HG03439 (cell line): ENCODE results near the gene HRNR.

ENCODE experiments used
- ATAC-seq: cut with Tn5 transposase; IDR thresholded peaks from one replicate; pipeline ENCODE4 v1.9.1; 2021; ENCODE audit warnings: mild to moderate bottlenecking, moderate library complexity; ENCODE audit not compliant: unreplicated experiment

HRNR gene

DNA sequence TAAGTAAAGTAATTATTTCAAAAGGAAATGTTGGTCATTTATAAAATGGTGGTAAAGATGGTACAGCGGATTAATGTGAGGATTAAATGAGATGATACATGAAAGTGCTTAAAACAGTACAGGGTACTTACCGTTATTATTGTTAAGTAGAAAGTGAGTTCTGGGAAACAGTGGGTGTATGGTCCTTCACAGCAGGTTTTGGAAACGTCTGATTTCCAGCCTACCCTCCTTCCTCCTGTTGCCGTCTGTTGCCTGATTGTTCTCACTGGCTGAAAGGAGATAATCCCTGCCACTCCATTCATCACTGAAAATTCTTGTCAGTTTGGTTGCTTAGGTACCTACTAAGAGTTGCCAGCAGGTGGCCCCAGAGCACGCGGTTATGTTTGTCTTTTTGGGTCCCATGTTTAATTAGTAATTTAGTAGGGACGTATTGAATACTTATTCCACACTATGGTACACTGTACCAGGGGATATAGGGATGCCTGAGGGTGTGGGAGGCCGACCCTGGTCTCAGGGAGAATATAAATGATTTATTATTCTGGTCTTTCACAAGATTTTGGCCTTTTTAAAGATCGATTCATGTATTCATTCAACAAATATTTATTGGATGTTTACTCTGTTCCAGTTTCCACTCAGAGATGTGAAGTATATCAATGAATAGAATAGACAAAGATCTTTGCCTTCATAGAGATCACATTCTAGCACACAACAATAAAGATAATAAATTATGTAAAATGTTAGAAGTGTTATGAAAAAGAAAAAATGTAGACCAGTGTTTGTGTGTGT lies 34.1 kb downstream of the HRNR start:
- ATAC-seq = no peak

DNA sequence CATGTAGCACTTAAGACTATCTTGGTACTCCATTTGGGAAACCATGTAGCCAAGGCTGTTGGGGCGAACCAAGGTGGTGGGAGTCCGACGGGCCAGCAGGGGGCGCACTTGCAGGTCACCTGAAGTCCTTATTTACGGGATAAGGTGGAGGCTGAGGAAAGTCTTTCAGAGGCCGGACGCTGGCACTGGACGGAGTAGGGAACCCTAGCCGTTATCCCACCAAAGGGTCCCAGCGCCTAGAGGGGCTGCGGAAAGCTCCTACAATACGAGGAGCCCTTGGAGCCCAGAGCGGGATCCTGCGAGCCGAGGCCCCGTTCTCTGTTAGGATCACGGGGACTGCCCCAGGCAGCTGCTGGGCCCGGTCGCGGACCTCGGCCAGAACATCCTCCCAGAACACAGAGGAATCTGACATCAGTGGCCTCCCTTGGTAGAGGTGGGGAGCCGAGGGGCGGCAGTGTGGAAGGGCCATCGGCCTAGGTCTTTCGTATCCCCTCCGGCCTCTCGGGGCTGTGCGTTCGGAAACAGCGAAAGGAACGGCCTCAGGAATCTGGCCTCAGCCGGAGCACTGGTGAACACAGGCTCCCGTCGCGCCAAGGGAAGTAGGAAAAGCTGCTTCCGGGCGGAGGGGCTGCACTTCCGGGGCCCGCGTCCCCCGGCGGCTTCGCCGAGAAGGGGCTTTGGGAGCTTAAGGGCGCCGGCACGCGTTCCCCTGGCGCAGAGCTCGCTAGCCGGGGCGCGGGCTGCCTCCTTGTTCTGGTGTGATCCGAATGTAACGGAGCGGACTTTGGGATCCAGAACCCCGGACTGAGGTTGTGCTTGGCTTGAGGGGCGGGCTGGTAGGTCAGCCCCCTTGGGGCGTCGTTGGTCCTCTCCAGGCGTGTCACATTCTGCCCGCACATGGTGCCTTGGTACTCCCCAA lies 35.1 kb downstream of the HRNR start:
- no peak for ATAC-seq

GRCh38 chr1:152186556-152187285 lies 37.3 kb downstream of the HRNR start:
- ATAC-seq = no peak

GRCh38 chr1:152185544-152186391 lies 38.2 kb downstream of the HRNR start:
- no peak for ATAC-seq

- no peak for ATAC-seq
These were observed 41.0 kb downstream of the HRNR start for GRCh38 chr1:152182944-152183361.

DNA sequence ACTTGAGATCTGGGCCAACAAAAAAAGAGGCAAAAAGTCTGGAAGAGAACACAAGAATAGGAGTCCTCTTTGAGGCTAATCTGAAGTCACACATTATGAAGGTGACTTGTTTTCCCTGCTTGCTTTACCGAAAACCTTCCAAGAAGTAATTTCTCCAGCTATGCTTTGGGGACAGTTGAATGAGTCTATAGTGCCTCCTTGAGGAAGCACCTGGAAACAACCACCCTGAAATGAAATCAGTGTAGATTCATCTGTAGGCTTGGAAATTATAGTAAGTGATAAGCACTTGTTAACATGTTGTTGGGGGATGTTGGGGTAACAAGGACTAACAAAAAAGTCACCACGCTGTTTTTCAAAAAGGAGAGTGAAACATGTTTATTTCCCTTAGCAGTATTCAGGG lies 41.6 kb downstream of the HRNR start:
- ATAC-seq = no peak

DNA sequence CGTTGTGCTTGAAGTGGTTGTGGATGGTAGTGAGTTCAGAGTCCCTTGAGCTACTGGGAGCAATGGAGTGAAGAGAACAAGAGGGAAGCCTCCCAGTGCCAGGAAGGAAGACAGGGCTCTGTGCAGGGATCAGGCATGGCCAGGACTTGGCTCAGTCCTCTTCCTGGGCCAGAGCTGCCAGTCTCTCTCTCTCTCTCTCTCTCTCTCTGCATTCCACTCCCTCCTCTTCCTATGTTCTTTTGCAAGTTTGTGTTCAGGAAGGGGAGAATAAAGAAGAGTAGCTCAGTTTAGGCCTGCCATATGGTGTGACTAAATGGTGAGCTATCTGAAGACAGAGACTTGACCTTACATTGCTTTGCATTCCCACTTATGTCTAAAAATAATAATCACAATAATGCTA lies 44.4 kb downstream of the HRNR start:
- ATAC-seq = no peak

GRCh38 chr1:152170287-152170905 lies 53.6 kb downstream of the HRNR start:
- no peak for ATAC-seq

DNA sequence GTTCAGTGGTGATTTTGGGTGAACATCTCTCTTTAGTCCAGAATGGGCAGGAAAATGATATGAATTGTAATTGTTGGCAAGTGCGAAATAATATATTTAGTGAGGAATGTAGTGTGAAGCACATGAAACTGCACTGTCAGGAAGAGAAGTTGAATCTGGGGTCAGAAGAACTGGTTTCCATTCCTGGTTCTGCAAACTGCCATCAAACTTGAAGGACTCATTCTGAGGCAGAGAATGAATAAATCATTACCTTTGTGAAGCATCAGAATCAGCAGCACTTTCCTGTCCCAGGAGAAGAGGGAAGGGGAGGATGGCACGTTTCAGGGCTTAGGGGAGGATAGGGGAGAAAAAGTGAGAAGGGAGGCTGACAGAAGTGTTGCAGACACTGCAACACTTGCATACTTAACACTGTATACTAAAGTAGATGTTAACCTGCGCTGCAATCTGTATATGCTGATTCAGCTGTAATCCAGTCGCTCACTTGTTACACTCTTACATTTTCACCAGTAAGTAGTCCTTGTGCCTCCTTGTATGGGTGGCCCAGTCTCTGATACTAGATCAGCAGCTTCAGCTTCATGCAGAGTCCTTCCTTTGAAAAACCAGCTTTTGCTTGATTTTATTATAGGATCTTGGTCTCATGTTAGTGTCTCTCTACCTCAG lies 54.5 kb downstream of the HRNR start:
- no peak for ATAC-seq

DNA sequence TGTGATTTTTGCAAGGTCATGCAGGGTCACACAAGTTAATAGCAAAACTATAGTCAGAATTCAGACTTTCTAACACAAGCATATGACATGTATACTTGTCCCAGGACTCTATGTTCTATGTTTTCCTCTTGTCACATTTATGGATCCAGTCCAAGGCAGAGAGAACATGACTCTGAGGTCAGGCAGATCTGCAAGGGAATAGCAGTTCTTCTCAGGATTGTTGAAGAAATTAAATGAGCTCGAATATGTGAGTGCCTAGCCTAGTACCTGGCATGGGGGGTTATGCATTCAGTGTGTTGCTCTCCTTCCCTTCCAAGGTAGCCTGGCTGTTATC lies 55.5 kb downstream of the HRNR start:
- ATAC-seq = no peak

- no peak for ATAC-seq
These were observed 56.0 kb downstream of the HRNR start for GRCh38 chr1:152167835-152168534.

DNA sequence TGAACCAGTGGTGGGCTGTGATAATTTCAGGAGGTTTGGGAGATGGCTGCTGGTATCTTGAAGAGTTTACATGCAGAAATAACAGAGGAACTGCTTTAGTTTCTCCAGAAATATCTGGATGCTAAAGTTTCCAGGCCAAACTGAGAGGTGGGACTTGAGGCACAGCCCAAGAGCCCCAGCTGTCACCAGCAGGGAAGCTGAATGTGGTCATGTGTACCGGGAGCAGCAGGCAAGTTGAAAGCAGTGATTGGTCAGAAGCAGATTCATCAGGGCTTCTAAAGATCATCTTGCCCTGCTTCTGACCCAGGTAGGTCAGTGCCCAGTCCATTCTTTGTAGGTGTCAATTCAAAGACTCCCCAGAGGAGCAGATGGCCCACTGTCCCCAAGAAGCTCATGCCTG lies 57.0 kb downstream of the HRNR start:
- no peak for ATAC-seq

GRCh38 chr1:152165286-152166077 lies 58.5 kb downstream of the HRNR start:
- ATAC-seq = no peak

- no peak for ATAC-seq
These were observed 59.4 kb downstream of the HRNR start for GRCh38 chr1:152164517-152165136.

- no peak for ATAC-seq
These were observed 61.1 kb downstream of the HRNR start for GRCh38 chr1:152162792-152163463.
